ENCODE data around the gene ANKRD9. TPM values are rescaled to one million over a fixed set of nuclear protein-coding genes. Genes with fewer than 3 reads are reported as not detected.
A peak's percentile ranks its signal among the peaks of the same experiment; 100 is the strongest.

ANKRD9 gene
- total and polyA plus RNA-seq, 2 of the 13 experiments (the other 11 are each of a cell fraction or from before 2014, with no cell fraction given) = 10.0 to 15.0 TPM

DNA sequence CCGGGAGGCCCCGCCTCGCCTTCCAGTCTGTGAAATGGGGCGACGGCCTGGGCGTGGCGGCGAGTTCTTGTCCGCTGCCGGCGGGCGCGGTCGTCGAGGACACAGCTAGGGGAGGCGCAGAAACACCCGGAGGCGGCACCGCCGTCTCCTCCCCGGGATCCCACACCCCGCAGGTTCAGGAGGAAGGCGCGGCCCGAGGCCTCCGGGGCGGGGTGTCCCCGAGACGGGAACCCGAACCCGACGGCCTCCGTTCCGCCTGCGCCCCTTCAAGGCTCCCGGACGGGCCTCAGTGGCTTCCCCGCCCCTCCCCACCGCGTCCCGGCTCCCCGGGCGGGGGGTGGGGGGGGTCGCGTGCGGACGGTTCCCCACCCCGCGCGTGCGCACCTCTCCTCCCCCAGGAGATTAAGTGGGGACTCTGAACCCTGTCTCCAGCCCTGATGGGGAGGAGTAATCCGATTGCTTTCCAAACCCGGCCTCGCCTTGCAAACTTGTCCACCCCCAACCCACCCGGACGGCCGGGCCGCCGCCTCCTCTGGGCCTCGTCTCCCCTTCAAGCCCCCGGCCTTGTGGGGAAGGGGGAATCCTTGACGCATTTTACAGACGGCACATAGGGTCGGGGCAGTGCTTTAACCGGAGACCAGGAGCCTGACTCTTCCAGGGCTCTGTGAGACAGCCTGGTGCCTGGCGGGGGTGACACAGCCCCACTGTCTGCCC lies 35.3 kb upstream of the ANKRD9 start (continued):
- no peak; the same call in 1 of the 2 replicates for TF ChIP-seq THAP11 (CRISPR knock-in tag; IDR thresholded peaks at IDR 0.05)
- no peak for TF ChIP-seq ZNF331 (CRISPR knock-in tag; IDR thresholded peaks at IDR 0.05)
- TF ChIP-seq, protein P1, sequence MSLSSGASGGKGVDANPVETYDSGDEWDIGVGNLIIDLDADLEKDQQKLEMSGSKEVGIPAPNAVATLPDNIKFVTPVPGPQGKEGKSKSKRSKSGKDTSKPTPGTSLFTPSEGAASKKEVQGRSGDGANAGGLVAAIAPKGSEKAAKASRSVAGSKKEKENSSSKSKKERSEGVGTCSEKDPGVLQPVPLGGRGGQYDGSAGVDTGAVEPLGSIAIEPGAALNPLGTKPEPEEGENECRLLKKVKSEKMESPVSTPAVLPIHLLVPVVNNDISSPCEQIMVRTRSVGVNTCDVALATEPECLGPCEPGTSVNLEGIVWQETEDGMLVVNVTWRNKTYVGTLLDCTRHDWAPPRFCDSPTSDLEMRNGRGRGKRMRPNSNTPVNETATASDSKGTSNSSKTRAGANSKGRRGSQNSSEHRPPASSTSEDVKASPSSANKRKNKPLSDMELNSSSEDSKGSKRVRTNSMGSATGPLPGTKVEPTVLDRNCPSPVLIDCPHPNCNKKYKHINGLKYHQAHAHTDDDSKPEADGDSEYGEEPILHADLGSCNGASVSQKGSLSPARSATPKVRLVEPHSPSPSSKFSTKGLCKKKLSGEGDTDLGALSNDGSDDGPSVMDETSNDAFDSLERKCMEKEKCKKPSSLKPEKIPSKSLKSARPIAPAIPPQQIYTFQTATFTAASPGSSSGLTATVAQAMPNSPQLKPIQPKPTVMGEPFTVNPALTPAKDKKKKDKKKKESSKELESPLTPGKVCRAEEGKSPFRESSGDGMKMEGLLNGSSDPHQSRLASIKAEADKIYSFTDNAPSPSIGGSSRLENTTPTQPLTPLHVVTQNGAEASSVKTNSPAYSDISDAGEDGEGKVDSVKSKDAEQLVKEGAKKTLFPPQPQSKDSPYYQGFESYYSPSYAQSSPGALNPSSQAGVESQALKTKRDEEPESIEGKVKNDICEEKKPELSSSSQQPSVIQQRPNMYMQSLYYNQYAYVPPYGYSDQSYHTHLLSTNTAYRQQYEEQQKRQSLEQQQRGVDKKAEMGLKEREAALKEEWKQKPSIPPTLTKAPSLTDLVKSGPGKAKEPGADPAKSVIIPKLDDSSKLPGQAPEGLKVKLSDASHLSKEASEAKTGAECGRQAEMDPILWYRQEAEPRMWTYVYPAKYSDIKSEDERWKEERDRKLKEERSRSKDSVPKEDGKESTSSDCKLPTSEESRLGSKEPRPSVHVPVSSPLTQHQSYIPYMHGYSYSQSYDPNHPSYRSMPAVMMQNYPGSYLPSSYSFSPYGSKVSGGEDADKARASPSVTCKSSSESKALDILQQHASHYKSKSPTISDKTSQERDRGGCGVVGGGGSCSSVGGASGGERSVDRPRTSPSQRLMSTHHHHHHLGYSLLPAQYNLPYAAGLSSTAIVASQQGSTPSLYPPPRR (CRISPR knock-in tag; IDR thresholded peaks at IDR 0.05; ENCODE audit: borderline replicate concordance) = peak; percentile 66; the same call in 1 of the 2 replicates
- TF ChIP-seq ZSCAN9 (CRISPR knock-in tag; IDR thresholded peaks at IDR 0.05; ENCODE audit: borderline replicate concordance) = no peak; the same call in 1 of the 2 replicates
- TF ChIP-seq CBX2 (IDR thresholded peaks at IDR 0.05; ENCODE audit: low read depth, low read length) = no peak
- TF ChIP-seq CBX2 (CRISPR knock-in tag; IDR thresholded peaks at IDR 0.05; ENCODE audit: low read depth) = no peak
- no peak for TF ChIP-seq EED (CRISPR knock-in tag; IDR thresholded peaks at IDR 0.05)
- no peak for TF ChIP-seq ZNF138 (CRISPR knock-in tag; IDR thresholded peaks at IDR 0.05; ENCODE audit: low read depth)
- no peak for TF ChIP-seq ZBTB42 (CRISPR knock-in tag; IDR thresholded peaks at IDR 0.05)
- no peak; the same call in 1 of the 2 replicates for TF ChIP-seq ZFP90 (CRISPR knock-in tag; IDR thresholded peaks at IDR 0.05; ENCODE audit: borderline replicate concordance)
- TF ChIP-seq XBP1 (CRISPR knock-in tag; IDR thresholded peaks at IDR 0.05) = 0 out of 2 replicates have a peak, but pooled peaks have one; percentile 26
- peak; percentile 73 for TF ChIP-seq ZMYM3 (CRISPR knock-in tag; IDR thresholded peaks at IDR 0.05)
- TF ChIP-seq, protein P2, sequence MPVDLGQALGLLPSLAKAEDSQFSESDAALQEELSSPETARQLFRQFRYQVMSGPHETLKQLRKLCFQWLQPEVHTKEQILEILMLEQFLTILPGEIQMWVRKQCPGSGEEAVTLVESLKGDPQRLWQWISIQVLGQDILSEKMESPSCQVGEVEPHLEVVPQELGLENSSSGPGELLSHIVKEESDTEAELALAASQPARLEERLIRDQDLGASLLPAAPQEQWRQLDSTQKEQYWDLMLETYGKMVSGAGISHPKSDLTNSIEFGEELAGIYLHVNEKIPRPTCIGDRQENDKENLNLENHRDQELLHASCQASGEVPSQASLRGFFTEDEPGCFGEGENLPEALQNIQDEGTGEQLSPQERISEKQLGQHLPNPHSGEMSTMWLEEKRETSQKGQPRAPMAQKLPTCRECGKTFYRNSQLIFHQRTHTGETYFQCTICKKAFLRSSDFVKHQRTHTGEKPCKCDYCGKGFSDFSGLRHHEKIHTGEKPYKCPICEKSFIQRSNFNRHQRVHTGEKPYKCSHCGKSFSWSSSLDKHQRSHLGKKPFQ (CRISPR knock-in tag; IDR thresholded peaks at IDR 0.05; ENCODE audit: insufficient replicate concordance) = peak; percentile 47
- TF ChIP-seq NFATC3 (CRISPR knock-in tag; IDR thresholded peaks at IDR 0.05) = no peak
- TF ChIP-seq SAP130 (CRISPR knock-in tag; IDR thresholded peaks at IDR 0.05; ENCODE audit: low read depth) = peak; percentile 16; the same call in 1 of the 2 replicates
